Measurements from ENCODE around the gene LANCL2.

DNA sequence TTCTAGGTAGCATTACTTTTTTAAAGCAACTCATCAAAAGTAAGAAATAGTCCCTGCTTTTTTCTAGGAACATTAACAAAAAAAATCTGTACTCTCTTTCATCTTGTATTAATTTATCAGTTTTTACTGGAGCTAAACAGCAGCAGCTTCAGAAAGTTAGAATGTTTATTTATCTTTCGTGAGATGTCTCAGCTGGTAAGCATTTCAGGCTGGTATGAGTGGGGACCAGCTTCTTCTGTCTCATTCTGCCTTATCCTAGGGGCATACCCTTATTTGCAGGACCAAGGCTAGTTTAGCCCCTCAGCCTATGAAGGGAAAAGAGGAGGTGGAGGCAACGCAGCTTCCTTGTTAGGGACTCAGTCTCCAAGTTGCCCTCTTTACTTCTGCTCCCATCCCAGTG is 35.1 kb downstream of the LANCL2 start:
- no peak for TF ChIP-seq POLR2AphosphoS5 (IDR thresholded peaks at IDR 0.05)
- TF ChIP-seq CTCF (IDR thresholded peaks at IDR 0.05), result no peak

All from stomach (tissue), 4 donors.